Hepatocyte (in vitro differentiated cells): ENCODE data around the gene SEMA3A. TPM values are rescaled to one million over a fixed set of nuclear protein-coding genes. Genes with fewer than 3 reads are reported as not detected.

ENCODE experiments used
- DNase-seq: peaks from one replicate; pipeline ENCODE4 v3.0.0-alpha.2; 2016; ENCODE audit warnings: low spot score
- H2AFZ ChIP-seq: fragments of 200-600 bp; sonication (generic); 2 replicates; pipeline ENCODE4 v1.6.0; 2016; ENCODE audit warnings: antibody characterized with exemption, mild to moderate bottlenecking
- H3K27ac ChIP-seq: fragments of 200-600 bp; sonication (generic); 2 replicates; pipeline ENCODE4 v1.5.1; 2016; ENCODE audit warnings: mild to moderate bottlenecking
- H3K27me3 ChIP-seq: fragments of 200-600 bp; sonication (generic); 2 replicates; pipeline ENCODE4 v1.6.1; 2016
- H3K36me3 ChIP-seq: fragments of 200-600 bp; sonication (generic); replicated peaks from 2 replicates; pipeline ENCODE4 v1.5.1; 2016; ENCODE audit warnings: low read depth; ENCODE audit not compliant: insufficient read depth
- H3K4me1 ChIP-seq: fragments of 200-600 bp; sonication (generic); 2 replicates; pipeline ENCODE4 v1.5.1; 2016; ENCODE audit warnings: mild to moderate bottlenecking, moderate library complexity; ENCODE audit not compliant: insufficient read depth
- H3K4me2 ChIP-seq: fragments of 200-600 bp; sonication (generic); 2 replicates; pipeline ENCODE4 v1.6.0; 2016
- H3K4me3 ChIP-seq: fragments of 200-600 bp; sonication (generic); 2 replicates; pipeline ENCODE4 v1.5.1; 2016; ENCODE audit warnings: mild to moderate bottlenecking
- H3K79me2 ChIP-seq: fragments of 200-600 bp; sonication (generic); 2 replicates; pipeline ENCODE4 v1.6.0; 2017; ENCODE audit warnings: mild to moderate bottlenecking
- H3K9me2 ChIP-seq: fragments of 200-600 bp; sonication (generic); replicated peaks from 2 replicates; pipeline ENCODE4 v1.6.0; 2017; ENCODE audit warnings: mild to moderate bottlenecking; ENCODE audit not compliant: insufficient read depth
- H3K9me3 ChIP-seq: fragments of 200-600 bp; sonication (generic); 2 replicates; pipeline ENCODE4 v1.5.1; 2016; ENCODE audit warnings: low read depth, mild to moderate bottlenecking
- H4K20me1 ChIP-seq: fragments of 200-600 bp; sonication (generic); 2 replicates; pipeline ENCODE4 v1.6.0; 2016; ENCODE audit warnings: mild to moderate bottlenecking; ENCODE audit not compliant: insufficient read depth, poor library complexity, severe bottlenecking
- EZH2 ChIP-seq: fragments of 200-600 bp; sonication (generic); IDR thresholded peaks from 2 replicates; pipeline ENCODE4 v1.6.1; 2016; ENCODE audit warnings: antibody characterized with exemption, mild to moderate bottlenecking, borderline replicate concordance
- EZH2phosphoT487 ChIP-seq: fragments of 200-600 bp; sonication (generic); IDR thresholded peaks from one replicate; pipeline ENCODE4 v1.6.1; 2018; ENCODE audit warnings: antibody characterized with exemption, mild to moderate bottlenecking, low read depth, moderate library complexity; ENCODE audit not compliant: unreplicated experiment, severe bottlenecking
- WGBS: methylation state at CpG from one replicate; pipeline ENCODE4 v1.1.6; 2016; ENCODE audit warnings: low lambda C conversion rate; ENCODE audit errors: missing lambda C conversion rate; 5-methylcytosine and 5-hydroxymethylcytosine counted together
- polyA plus RNA-seq: library from polyadenylated mRNA; unstranded; fragments of >200 nt; fragmentation: Nextera tagmentation; extraction: Ambion mirVana; gene quantifications from 2 replicates; pipeline ENCODE4 v1.2.1, GENCODE V29; 2016
- total RNA-seq: library from RNA; depleted of rRNA; stranded (reverse); fragments of >200 nt; gene quantifications from 2 replicates; pipeline ENCODE4 v1.2.3, GENCODE V29; 2014
- TF ChIP-seq, protein P1 (sequence below): fragments of 200-600 bp; sonication (generic); IDR thresholded peaks from 2 replicates; pipeline ENCODE4 v1.5.1; 2016; ENCODE audit warnings: antibody characterized with exemption, mild to moderate bottlenecking; ENCODE audit not compliant: poor library complexity

The SEMA3A gene
- total and polyA plus RNA-seq, 2 experiments from 2014 or later: 19.3 to 64.6 TPM

GRCh38 chr7:84022684-84023308, 171.8 kb downstream of the SEMA3A start:
- no peak overlapping the region for H3K4me3 ChIP-seq
- no peaks in the 10 kb centered on the region for H3K27me3 ChIP-seq
- DNase-seq: peak; percentile 52
- H3K36me3 ChIP-seq: no peaks in the 10 kb centered on the region
- no peaks in the 10 kb centered on the region for H3K9me3 ChIP-seq
- no peaks in the 10 kb centered on the region for H3K9me2 ChIP-seq
- H3K4me2 ChIP-seq: peak overlapping the region; percentile 26
- no peak overlapping the region for H2AFZ ChIP-seq
- peaks cover 12% of the 10 kb centered on the region for H3K4me1 ChIP-seq
- 35% methylated on average over 5 of the region's 5 CpGs for WGBS
- no peaks in the 10 kb centered on the region for H4K20me1 ChIP-seq
- TF ChIP-seq, protein P1, sequence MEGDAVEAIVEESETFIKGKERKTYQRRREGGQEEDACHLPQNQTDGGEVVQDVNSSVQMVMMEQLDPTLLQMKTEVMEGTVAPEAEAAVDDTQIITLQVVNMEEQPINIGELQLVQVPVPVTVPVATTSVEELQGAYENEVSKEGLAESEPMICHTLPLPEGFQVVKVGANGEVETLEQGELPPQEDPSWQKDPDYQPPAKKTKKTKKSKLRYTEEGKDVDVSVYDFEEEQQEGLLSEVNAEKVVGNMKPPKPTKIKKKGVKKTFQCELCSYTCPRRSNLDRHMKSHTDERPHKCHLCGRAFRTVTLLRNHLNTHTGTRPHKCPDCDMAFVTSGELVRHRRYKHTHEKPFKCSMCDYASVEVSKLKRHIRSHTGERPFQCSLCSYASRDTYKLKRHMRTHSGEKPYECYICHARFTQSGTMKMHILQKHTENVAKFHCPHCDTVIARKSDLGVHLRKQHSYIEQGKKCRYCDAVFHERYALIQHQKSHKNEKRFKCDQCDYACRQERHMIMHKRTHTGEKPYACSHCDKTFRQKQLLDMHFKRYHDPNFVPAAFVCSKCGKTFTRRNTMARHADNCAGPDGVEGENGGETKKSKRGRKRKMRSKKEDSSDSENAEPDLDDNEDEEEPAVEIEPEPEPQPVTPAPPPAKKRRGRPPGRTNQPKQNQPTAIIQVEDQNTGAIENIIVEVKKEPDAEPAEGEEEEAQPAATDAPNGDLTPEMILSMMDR: no peak
- no peak for TF ChIP-seq EZH2
- TF ChIP-seq EZH2phosphoT487: no peak
- H3K79me2 ChIP-seq: peaks cover 4% of the 10 kb centered on the region
- H3K27ac ChIP-seq: peak overlapping the region; percentile 38

DNA sequence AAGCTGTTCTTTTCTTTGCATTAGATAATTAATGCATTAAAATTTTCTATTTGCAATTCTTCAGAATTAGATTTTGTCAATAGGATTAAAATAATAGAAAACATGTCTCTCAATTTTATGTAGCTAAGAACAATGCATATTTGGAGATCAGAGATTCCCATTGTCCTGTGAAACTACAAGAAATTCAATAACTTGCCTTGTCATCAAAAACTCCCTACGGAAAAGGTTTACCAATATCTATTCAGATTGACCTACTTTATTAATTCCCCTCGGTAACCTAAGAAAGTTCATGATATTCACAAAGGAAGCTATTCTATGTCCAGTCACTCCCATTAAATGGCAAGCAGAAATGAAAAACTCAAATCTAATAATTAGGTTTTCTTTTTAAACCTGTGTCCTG, 172.6 kb downstream of the SEMA3A start:
- Histone ChIP-seq H3K27ac (peak overlapping the region; percentile 29), H2AFZ (no peak overlapping the region), H3K9me3 (no peaks in the 10 kb centered on the region), H4K20me1 (no peaks in the 10 kb centered on the region), H3K4me1 (peaks cover 12% of the 10 kb centered on the region), H3K27me3 (no peaks in the 10 kb centered on the region), H3K36me3 (no peaks in the 10 kb centered on the region), H3K4me3 (no peak overlapping the region), H3K9me2 (no peaks in the 10 kb centered on the region), H3K4me2 (peak overlapping the region; percentile 26), H3K79me2 (peaks cover 4% of the 10 kb centered on the region)
- DNase-seq: no peak
- TF ChIP-seq EZH2phosphoT487 (no peak), EZH2 (no peak)
- TF ChIP-seq, protein P1: no peak
- WGBS: 80% methylated on average over 2 of the region's 2 CpGs

DNA sequence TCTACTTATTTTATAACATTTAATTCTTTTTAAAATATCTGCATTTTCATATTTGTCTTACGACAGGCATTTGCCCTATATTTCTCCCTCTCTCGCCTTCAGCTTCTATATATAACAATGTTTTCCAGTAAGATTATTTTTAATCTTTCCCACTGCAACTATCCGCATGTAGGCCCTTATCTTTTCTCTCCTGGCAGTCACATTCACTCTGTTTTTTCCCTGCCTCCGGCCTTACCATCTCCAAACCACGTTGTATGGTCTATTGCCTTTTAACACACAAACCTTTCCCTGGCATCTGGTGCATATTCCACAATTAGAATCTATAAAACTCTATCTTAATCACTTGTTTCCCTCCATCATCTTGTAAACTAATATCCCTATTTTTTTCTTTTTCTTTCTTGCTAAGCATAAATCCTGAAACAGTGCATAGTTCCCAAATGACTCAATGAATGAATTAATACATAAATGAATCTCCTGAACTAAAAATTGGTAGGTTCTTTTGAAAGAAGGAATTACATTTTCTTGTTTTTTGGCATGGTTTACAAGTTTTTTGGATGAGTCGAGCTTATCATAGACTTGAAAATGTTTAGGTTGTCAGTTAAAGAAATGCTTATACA, 173.2 kb downstream of the SEMA3A start:
- no peak for TF ChIP-seq EZH2phosphoT487
- TF ChIP-seq EZH2: no peak
- TF ChIP-seq, protein P1: no peak
- Histone ChIP-seq H3K27ac (no peak overlapping the region), H3K4me1 (peaks cover 12% of the 10 kb centered on the region), H2AFZ (no peak overlapping the region), H3K36me3 (no peaks in the 10 kb centered on the region), H4K20me1 (no peaks in the 10 kb centered on the region), H3K9me3 (no peaks in the 10 kb centered on the region), H3K9me2 (no peaks in the 10 kb centered on the region), H3K27me3 (no peaks in the 10 kb centered on the region), H3K4me3 (no peak overlapping the region), H3K79me2 (peaks cover 4% of the 10 kb centered on the region), H3K4me2 (no peak overlapping the region)
- DNase-seq: no peak
- 61% methylated on average over 6 of the region's 6 CpGs for WGBS
